Panc1 (cell line): ENCODE data around the gene TAGLN2. TPM values are rescaled to one million over a fixed set of nuclear protein-coding genes. Genes with fewer than 3 reads are reported as not detected.

Experiments used
- ATAC-seq: fragments of 200-7000 bp; cut with Tn5 transposase; 2 replicates; pipeline ENCODE4 v1.9.1; 2020; ENCODE audit warnings: mild to moderate bottlenecking, moderate library complexity
- BruUV-seq: library from RNA; stranded (reverse); fragments of 400-500 nt; replicated peaks from 2 replicates; lab custom pipeline; 2021; lab: Mats Ljungman, UMichigan
- CTCF ChIA-PET: fragments of 300-600 bp; sonication (Branson Sonifier 250); formaldehyde crosslinking; loops from one replicate; lab custom pipeline; 2022; ENCODE audit warnings: antibody characterized with exemption; lab: Charles Lee
- POLR2A ChIA-PET: fragments of 300-600 bp; sonication (Branson Sonifier 250); formaldehyde crosslinking; loops from one replicate; lab custom pipeline; 2022; ENCODE audit warnings: antibody characterized with exemption; lab: Charles Lee
- DNase-seq: peaks from one replicate; pipeline ENCODE4 v3.0.0-alpha.2; 2010; ENCODE audit warnings: low read depth, low spot score
- H3K27ac ChIP-seq: 2 replicates; pipeline ENCODE4 v1.5.1; 2011; ENCODE audit warnings: mild to moderate bottlenecking, low read length, inconsistent platforms
- H3K27me3 ChIP-seq: fragments of 200-500 bp; sonication (Bioruptor generic); 2 replicates; pipeline ENCODE4 v1.6.0; 2014; ENCODE audit warnings: low read length, inconsistent platforms; ENCODE audit not compliant: control insufficient read depth, insufficient read depth
- H3K36me3 ChIP-seq: fragments of 200-500 bp; sonication (Bioruptor generic); 2 replicates; pipeline ENCODE4 v1.5.1; 2014; ENCODE audit warnings: inconsistent platforms, mild to moderate bottlenecking, low read length, moderate library complexity; ENCODE audit not compliant: control insufficient read depth, insufficient read depth
- H3K4me1 ChIP-seq: 2 replicates; pipeline ENCODE4 v1.5.1; 2011; ENCODE audit warnings: inconsistent platforms, mild to moderate bottlenecking, low read length, moderate library complexity; ENCODE audit not compliant: control insufficient read depth, insufficient read depth
- H3K4me3 ChIP-seq, 2 experiments: 2 replicates each; pipeline ENCODE4 v1.5.1; 2011 to 2012; ENCODE audit warnings: low read depth in 2 of 2, low read length in 2 of 2, mild to moderate bottlenecking in 2 of 2, inconsistent platforms in 1 of 2, moderate library complexity in 1 of 2
- H3K9me3 ChIP-seq: fragments of 200-500 bp; sonication (Bioruptor generic); 2 replicates; pipeline ENCODE4 v1.5.1; 2014; ENCODE audit warnings: low read depth, mild to moderate bottlenecking, inconsistent platforms, low read length, moderate library complexity; ENCODE audit not compliant: control insufficient read depth, insufficient read depth
- POLR2AphosphoS5 ChIP-seq: IDR thresholded peaks from 2 replicates; pipeline ENCODE4 v1.6.1; 2012; ENCODE audit warnings: mild to moderate bottlenecking, low read depth, low read length, moderate library complexity
- SIN3A ChIP-seq: IDR thresholded peaks from 2 replicates; pipeline ENCODE4 v1.6.1; 2012; ENCODE audit warnings: low read depth, mild to moderate bottlenecking, low read length, moderate library complexity, borderline replicate concordance; ENCODE audit not compliant: insufficient read depth
- TCF7L2 ChIP-seq: IDR thresholded peaks from 2 replicates; pipeline ENCODE4 v1.6.1; 2011; ENCODE audit warnings: mild to moderate bottlenecking, low read depth, low read length, inconsistent platforms
- in situ Hi-C: cut with HindIII; loops from 2 replicates; pipeline ENCODE4 v1.10.0; 2016; ENCODE audit warnings: low sequenced_read_pairs, low pct_unique_long_range_greater_than_20kb
- intact Hi-C: fragments of 100-400 bp; cut with micrococcal nuclease; formaldehyde crosslinking; loops from one replicate; pipeline ENCODE4 v1.10.0; 2022; ENCODE audit not compliant: unreplicated experiment
- total RNA-seq: library from RNA; stranded (reverse); gene quantifications from one replicate; pipeline ENCODE4 v1.2.1, GENCODE V29; 2021; ENCODE audit not compliant: unreplicated experiment
- TF ChIP-seq, protein P1 (sequence below), 2 experiments: IDR thresholded peaks; 2 replicates each; pipeline ENCODE4 v1.6.1; 2011 to 2012; ENCODE audit warnings: low read depth in 2 of 2, control low read depth in 1 of 2, low read length in 1 of 2, mild to moderate bottlenecking in 1 of 2, moderate library complexity in 1 of 2; ENCODE audit not compliant: insufficient read depth in 1 of 2
- TF ChIP-seq, protein P2 (sequence below): fragments of 450-650 bp; IDR thresholded peaks from 2 replicates; pipeline ENCODE4 v1.5.1; 2017; ENCODE audit warnings: mild to moderate bottlenecking

TAGLN2 gene
- total RNA-seq, 1 experiment from 2014 or later = 474 TPM

DNA sequence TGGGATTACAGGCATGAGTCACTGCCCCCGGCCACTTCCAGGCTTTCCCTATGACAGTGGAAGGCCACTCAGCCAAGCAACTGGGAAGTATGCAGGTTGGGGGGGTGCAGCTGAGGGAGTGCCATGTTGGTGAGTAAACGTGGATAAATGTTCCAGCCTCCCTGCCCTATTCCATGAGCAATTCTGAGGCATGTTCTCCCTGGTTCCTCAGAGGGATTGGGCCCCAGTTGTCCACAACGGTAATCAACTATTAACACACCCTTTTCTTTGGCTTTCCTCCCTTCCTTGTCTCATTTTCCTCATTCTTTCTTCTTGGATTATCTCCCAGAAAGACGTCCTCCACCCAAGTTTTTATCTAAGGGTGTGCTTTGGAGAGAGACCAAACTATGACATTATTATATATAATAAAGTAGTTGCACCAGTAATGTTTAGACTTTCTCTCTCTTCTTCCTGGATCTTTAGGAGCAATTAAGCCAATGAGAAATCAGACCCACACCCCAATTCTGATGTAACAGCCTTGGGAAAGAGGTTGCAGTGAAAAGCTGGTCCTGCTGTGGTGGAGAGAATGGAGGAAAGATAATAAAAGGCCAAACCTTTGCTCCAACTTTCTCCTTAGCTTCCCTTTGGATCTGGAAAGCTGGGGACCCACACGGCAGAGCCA is 35.5 kb upstream of the TAGLN2 start:
- BruUV-seq = no TSS peak
- H3K27me3 ChIP-seq = no peaks in the 10 kb centered on the region; the same call in 1 of the 2 replicates
- in situ Hi-C loops (no loop called here), intact Hi-C loops (no loop called here)
- H3K36me3 ChIP-seq = no peaks in the 10 kb centered on the region
- ATAC-seq = no peak
- no peak for TF ChIP-seq TCF7L2
- no peak for TF ChIP-seq POLR2AphosphoS5
- TF ChIP-seq, protein P1, sequence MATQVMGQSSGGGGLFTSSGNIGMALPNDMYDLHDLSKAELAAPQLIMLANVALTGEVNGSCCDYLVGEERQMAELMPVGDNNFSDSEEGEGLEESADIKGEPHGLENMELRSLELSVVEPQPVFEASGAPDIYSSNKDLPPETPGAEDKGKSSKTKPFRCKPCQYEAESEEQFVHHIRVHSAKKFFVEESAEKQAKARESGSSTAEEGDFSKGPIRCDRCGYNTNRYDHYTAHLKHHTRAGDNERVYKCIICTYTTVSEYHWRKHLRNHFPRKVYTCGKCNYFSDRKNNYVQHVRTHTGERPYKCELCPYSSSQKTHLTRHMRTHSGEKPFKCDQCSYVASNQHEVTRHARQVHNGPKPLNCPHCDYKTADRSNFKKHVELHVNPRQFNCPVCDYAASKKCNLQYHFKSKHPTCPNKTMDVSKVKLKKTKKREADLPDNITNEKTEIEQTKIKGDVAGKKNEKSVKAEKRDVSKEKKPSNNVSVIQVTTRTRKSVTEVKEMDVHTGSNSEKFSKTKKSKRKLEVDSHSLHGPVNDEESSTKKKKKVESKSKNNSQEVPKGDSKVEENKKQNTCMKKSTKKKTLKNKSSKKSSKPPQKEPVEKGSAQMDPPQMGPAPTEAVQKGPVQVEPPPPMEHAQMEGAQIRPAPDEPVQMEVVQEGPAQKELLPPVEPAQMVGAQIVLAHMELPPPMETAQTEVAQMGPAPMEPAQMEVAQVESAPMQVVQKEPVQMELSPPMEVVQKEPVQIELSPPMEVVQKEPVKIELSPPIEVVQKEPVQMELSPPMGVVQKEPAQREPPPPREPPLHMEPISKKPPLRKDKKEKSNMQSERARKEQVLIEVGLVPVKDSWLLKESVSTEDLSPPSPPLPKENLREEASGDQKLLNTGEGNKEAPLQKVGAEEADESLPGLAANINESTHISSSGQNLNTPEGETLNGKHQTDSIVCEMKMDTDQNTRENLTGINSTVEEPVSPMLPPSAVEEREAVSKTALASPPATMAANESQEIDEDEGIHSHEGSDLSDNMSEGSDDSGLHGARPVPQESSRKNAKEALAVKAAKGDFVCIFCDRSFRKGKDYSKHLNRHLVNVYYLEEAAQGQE (IDR thresholded peaks at IDR 0.05; ENCODE audit: insufficient read depth in 1 of 2, low read depth in 2 of 2, low read length in 1 of 2) = no peak
- TF ChIP-seq, protein P2, sequence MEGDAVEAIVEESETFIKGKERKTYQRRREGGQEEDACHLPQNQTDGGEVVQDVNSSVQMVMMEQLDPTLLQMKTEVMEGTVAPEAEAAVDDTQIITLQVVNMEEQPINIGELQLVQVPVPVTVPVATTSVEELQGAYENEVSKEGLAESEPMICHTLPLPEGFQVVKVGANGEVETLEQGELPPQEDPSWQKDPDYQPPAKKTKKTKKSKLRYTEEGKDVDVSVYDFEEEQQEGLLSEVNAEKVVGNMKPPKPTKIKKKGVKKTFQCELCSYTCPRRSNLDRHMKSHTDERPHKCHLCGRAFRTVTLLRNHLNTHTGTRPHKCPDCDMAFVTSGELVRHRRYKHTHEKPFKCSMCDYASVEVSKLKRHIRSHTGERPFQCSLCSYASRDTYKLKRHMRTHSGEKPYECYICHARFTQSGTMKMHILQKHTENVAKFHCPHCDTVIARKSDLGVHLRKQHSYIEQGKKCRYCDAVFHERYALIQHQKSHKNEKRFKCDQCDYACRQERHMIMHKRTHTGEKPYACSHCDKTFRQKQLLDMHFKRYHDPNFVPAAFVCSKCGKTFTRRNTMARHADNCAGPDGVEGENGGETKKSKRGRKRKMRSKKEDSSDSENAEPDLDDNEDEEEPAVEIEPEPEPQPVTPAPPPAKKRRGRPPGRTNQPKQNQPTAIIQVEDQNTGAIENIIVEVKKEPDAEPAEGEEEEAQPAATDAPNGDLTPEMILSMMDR = no peak
- TF ChIP-seq SIN3A = no peak
- H3K27ac ChIP-seq = no peak overlapping the region
- DNase-seq = no peak
- no peaks in the 10 kb centered on the region for H3K4me1 ChIP-seq
- CTCF ChIA-PET = no interaction called here
- POLR2A ChIA-PET = no interaction called here
- no peaks in the 10 kb centered on the region for H3K9me3 ChIP-seq
- H3K4me3 ChIP-seq = no peak overlapping the region

DNA sequence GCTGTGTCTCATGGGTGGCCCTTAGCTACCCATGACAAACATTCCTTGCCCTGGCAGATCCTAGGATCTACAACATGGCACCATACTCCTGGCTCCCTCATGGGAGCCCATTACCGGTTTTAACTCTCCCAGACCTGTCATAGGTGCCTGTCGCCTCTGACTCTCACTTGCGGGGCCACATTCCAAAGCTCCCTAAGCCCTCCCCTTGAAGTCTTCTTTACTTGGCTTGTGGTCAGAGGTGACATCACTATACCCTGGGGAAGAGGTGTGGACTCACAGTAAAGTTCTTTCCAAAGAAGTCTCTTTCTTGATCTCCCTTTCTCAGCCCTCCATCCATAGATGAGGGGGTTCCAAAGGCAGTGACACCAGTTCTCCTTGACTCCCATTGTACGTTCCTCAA is 34.1 kb upstream of the TAGLN2 start:
- CTCF ChIA-PET = no interaction called here

More for the DNA sequence above, 34.1 kb upstream of the TAGLN2 start:
- no TSS peak for BruUV-seq
- ATAC-seq (no peak), DNase-seq (no peak)
- in situ Hi-C loops = no loop called here
- no peaks in the 10 kb centered on the region for H3K36me3 ChIP-seq
- no peaks in the 10 kb centered on the region for H3K4me1 ChIP-seq
- intact Hi-C loops = no loop called here
- TF ChIP-seq POLR2AphosphoS5 (no peak), SIN3A (no peak), TCF7L2 (no peak)
- TF ChIP-seq, protein P2 = no peak
- TF ChIP-seq, protein P1 (IDR thresholded peaks at IDR 0.05; ENCODE audit: insufficient read depth in 1 of 2, low read depth in 2 of 2, low read length in 1 of 2) = no peak
- no peaks in the 10 kb centered on the region for H3K9me3 ChIP-seq
- no peak overlapping the region for H3K27ac ChIP-seq
- H3K27me3 ChIP-seq = peaks cover 8% of the 10 kb centered on the region
- POLR2A ChIA-PET = no interaction called here
- H3K4me3 ChIP-seq = no peak overlapping the region
